CD4-positive, alpha-beta T cell treated with Interleukin-17A for 1 hour (primary cell): ENCODE data around the gene QRFPR.
"Not testable (repeated sequence)": the region's sequence is repeated elsewhere in the genome, so short reads cannot be mapped to it uniquely, and the experiment has no call there.

Experiments used
- DNase-seq: peaks from one replicate; pipeline ENCODE4 v3.0.0-alpha.2; 2020

Gene QRFPR

GRCh38 chr4:121338518-121338917 is 42.3 kb downstream of the QRFPR start:
- no peak for DNase-seq

- no peak for DNase-seq
Measured at GRCh38 chr4:121336706-121337105, 44.1 kb downstream of the QRFPR start.

DNA sequence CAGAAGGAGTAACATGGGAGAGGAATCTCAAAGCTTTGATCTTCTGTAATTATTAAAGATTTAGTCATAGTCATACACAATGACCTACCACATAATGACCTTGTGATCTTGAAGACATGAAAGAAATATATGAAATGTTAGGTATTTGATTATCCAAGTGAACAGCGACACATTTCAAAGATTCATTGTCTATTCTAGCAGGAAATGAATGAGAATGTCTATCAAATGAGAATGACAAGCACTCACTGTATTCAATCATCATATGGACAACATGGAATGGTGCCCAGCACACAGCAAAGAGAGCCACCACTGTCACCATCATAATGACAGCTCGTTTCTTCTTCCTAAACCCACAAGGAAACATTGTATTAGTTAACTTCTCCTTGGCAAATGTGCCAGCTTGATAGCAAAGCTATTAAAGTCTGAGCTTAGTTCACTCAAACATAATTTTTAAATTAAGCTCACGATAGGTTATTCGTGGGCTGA is 50.6 kb downstream of the QRFPR start:
- DNase-seq, result no peak

DNA sequence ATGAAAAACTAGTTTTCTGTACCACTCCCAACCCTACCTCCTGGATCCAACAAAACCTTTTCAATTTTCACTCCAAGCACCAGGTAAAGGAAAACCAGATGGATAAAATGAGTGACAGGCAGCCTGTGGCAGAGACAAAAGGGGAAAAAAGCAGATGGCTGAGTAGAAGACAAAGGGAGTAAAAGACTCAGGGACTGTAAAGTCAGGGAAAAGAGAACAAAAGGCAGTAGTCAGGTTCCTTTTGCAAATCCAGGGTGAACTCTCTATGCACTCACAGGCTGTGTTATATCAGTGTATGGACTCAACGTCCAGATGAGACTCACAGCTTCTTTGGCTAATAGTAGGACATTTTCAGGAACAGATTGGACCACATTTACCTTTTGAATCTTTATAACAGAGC is 54.2 kb downstream of the QRFPR start:
- DNase-seq, result no peak

DNA sequence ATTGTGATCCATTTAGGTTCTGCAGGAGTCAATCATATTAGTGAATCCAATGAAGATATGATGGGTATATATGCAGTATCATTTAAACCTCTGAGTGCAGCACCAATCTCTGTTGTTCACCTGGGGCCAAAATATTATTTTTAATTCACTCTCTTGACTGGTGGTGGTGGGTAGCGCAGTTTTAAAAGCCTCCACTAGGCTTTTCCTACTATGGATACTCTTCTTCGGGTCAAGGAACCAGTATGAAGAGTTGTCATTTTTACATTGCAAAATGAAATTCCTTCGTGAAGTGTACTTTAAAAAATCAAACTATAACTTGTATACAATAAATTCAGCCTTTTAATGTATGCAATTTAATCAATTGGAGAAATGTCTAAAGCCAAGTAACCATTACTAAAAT is 56.5 kb downstream of the QRFPR start:
- DNase-seq, result no peak

- no peak for DNase-seq
Measured at GRCh38 chr4:121321466-121321865, 59.4 kb downstream of the QRFPR start.

GRCh38 chr4:121316091-121316490 is 64.7 kb downstream of the QRFPR start:
- no peak for DNase-seq

DNA sequence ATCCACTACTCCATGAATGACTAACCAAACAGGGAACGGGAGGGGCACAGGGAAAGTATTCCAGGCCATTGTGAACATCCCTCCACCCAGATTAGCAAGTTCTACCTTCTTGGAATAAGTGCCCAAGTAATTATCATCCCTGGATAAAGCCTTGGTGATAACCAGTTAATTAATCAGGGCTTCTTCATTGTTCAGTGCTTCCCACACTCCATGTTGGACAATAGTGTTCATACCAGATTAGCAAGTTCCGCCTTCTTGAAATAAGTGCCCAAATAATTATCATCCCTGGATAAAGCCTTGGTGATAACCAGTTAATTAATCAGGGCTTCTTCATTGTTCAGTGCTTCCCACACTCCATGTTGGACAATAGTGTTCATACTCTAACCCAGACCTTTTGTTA is 67.4 kb downstream of the QRFPR start:
- not testable (repeated sequence) for DNase-seq

DNA sequence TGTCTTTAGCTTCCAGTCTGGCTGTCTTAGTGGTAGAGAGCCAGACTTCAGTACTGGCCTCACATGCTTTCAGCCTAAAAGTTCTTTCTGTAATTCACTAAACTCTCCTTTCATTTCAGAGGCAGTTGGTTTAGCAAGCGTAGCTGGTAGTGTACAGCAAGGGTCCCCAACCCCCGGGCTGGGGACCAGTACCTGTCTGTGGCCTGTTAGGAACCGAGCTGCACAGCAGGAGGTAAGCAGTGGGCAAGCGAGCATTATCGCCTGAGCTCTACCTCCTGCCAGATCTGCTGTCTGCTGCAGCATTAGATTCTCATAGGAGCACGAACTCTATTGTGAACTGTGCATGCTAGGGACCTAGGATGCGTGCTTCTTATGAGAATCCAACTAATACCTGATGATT is 72.0 kb downstream of the QRFPR start:
- no peak for DNase-seq

DNA sequence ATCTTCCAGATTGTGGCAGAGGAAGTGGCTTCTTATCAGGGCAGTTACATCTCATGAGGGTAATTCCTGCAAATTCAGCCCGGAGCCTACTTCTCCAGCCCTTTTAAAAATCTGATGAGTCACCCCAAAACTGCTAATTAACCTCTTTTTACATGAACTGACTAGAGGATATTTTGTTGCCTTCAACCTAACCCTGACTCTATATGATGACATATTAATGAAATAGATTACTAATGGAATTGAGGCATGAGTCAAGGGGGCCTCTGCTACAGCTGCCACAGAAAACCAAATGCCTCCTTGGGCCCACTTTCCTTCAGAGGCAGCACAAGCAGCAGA is 72.5 kb downstream of the QRFPR start:
- DNase-seq, result no peak

DNA sequence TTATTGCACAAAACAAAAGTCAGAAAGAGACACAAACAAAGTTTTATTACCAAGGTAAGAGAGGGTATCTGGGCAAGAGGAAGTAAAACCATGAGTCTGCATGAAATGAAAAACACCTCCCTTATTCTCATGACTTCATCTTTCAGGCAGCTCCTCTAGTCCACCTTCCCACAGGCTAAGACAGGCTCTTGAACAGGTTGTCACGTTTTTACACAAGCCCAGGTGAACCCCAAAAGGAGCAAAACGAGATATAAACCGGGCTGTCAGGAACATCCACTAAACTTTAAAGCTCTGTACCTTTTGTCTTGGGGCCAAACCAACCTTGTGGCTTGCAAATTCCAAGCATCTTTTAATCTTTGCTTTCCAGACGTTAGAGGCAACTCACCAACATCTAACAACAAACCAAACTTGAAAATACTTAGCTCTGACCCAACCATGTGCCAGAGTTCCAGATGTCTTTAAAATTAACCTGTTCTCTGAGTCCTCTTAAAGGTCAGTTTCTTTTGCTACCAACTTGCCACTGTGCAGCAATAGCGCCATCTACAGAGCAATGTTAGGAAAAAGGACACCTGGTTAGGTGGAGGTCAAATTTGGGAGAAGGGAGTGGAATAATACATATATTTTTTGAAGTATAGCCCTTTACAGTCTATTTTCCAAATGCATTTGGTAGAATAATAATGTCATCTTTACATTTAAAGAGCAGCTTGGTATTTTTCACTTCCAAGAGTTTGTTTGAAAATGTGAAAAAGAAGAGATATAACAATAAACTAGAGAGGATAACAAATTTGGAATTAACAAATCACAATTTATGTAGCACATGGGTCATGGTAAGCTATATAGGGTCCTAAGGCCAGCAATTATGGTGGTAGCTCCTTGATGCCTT is 73.1 kb downstream of the QRFPR start:
- DNase-seq, result peak; percentile 73

- no peak for DNase-seq
Measured at GRCh38 chr4:121306931-121307330, 73.9 kb downstream of the QRFPR start.

GRCh38 chr4:121304893-121305292 is 75.9 kb downstream of the QRFPR start:
- no peak for DNase-seq

GRCh38 chr4:121299367-121299766 is 81.5 kb downstream of the QRFPR start:
- DNase-seq, result no peak

GRCh38 chr4:121283319-121283718 is 97.5 kb downstream of the QRFPR start:
- DNase-seq, result no peak

GRCh38 chr4:121280425-121280824 is 100.4 kb downstream of the QRFPR start:
- DNase-seq, result no peak

- no peak for DNase-seq
Measured at GRCh38 chr4:121278811-121279368, 101.9 kb downstream of the QRFPR start.
